Upper lobe of right lung (tissue), 1 donor: ENCODE results near the gene POLR1A. TPM values are rescaled to one million over a fixed set of nuclear protein-coding genes. Genes with fewer than 3 reads are reported as not detected.

Experiments
- ATAC-seq: fragments of 200-7000 bp; cut with Tn5 transposase; one replicate; pipeline ENCODE4 v1.9.1; 2020; ENCODE audit warnings: mild to moderate bottlenecking, moderate library complexity
- DNase-seq: peaks from one replicate; pipeline ENCODE4 v3.0.0-alpha.2; 2020
- H3K27ac ChIP-seq: fragments of 200-600 bp; one replicate; pipeline ENCODE4 v1.8.0; 2022
- H3K27me3 ChIP-seq: fragments of 200-600 bp; one replicate; pipeline ENCODE4 v1.8.0; 2022; ENCODE audit warnings: mild to moderate bottlenecking
- H3K36me3 ChIP-seq: fragments of 200-600 bp; one replicate; pipeline ENCODE4 v1.8.0; 2022
- H3K4me1 ChIP-seq: fragments of 200-600 bp; one replicate; pipeline ENCODE4 v1.8.0; 2022
- H3K4me3 ChIP-seq: fragments of 200-600 bp; one replicate; pipeline ENCODE4 v1.8.0; 2022; ENCODE audit warnings: mild to moderate bottlenecking
- H3K9me3 ChIP-seq: fragments of 200-600 bp; one replicate; pipeline ENCODE4 v1.8.0; 2022
- intact Hi-C: fragments of 100-400 bp; cut with DNase I; formaldehyde crosslinking; loops from one replicate; pipeline ENCODE4 v1.11.0; 2022
- total RNA-seq: library from RNA; stranded (reverse); fragmentation: NEBNext Ultra II Directional; extraction: Animal tissue kit (Norgen Biotek cat#: 25700); gene quantifications from one replicate; pipeline ENCODE4 v1.2.1, GENCODE V29; 2021
- TF ChIP-seq, protein P1 (sequence below): fragments of 200-600 bp; IDR thresholded peaks from one replicate; pipeline ENCODE4 v1.8.0; 2022; ENCODE audit warnings: antibody characterized with exemption
- donor health status: DM: no; HTN: yes; CAD: no; lungs with severe emphysema.

POLR1A gene
- total RNA-seq, 1 donor from 2014 or later: 26.6 TPM

DNA sequence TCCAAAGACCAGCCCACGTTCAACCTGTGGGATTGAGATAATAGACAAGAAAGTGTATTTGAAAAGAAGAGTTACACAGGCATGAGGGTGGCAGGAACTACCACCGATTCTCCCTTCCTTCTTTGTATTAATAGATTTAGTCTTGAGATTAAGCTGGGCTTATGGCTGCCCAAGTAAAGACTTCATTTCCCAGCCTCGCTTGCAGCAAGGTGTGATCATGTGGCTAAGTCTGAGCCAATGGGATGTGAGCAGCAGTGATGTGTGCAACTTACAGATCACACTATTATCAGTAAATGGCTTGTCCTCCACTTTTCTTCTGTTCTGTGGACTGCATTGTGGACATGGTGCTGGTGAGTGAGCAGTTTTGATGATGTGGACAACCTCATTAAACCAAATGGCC is 101.7 kb downstream of the POLR1A start:
- intact Hi-C loops: no loop called here
- peaks cover 20% of the 10 kb centered on the region for H3K4me1 ChIP-seq
- no peak overlapping the region for H3K27ac ChIP-seq
- no peak overlapping the region for H3K4me3 ChIP-seq
- H3K27me3 ChIP-seq: no peaks in the 10 kb centered on the region
- TF ChIP-seq, protein P1, sequence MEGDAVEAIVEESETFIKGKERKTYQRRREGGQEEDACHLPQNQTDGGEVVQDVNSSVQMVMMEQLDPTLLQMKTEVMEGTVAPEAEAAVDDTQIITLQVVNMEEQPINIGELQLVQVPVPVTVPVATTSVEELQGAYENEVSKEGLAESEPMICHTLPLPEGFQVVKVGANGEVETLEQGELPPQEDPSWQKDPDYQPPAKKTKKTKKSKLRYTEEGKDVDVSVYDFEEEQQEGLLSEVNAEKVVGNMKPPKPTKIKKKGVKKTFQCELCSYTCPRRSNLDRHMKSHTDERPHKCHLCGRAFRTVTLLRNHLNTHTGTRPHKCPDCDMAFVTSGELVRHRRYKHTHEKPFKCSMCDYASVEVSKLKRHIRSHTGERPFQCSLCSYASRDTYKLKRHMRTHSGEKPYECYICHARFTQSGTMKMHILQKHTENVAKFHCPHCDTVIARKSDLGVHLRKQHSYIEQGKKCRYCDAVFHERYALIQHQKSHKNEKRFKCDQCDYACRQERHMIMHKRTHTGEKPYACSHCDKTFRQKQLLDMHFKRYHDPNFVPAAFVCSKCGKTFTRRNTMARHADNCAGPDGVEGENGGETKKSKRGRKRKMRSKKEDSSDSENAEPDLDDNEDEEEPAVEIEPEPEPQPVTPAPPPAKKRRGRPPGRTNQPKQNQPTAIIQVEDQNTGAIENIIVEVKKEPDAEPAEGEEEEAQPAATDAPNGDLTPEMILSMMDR: no peak
- no peak for DNase-seq
- H3K9me3 ChIP-seq: no peaks in the 10 kb centered on the region
- no peaks in the 10 kb centered on the region for H3K36me3 ChIP-seq
- ATAC-seq: no peak

DNA sequence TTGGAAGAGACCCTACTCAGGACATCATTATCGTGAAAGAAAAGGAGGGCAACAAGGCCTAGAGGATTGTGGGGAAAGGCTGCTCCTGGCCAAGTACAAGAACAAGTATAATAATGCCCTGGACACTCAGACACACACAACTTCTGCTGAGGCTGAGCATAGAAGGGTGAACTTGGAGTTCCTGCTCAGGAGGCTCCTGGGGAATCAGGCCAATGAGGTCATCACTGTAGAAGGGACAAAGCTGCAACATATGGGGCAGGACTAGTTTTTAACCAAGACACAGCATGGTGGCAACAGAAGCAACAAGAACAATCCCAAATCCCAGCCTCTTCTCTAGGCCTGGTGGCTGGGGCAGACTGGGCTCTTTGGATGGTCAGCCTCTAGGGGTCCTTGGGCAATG is 102.6 kb downstream of the POLR1A start:
- ATAC-seq: no peak
- DNase-seq: no peak
- Histone ChIP-seq H3K27ac (no peak overlapping the region), H3K4me1 (peaks cover 29% of the 10 kb centered on the region), H3K4me3 (no peak overlapping the region), H3K9me3 (no peaks in the 10 kb centered on the region), H3K36me3 (no peaks in the 10 kb centered on the region), H3K27me3 (no peaks in the 10 kb centered on the region)
- TF ChIP-seq, protein P1: no peak
- intact Hi-C loops: no loop called here

DNA sequence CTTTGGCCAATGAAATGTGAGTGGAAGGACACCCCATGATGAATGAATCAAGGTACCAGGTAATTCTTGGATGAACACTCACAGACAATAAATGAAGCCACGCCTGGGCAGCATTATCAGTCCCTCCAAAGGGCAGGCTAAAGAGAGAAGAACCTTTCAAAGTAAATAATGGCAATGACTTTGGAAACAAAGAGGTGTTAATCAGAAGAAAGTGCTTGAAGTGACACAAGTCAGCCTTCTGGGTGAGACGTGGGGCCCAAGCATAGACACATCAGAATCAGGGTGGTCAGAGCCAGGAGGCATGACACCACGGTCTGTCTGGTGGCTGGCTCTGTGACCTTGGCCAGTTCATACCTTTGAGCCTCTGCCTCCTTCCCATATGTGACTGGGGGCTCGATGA is 103.3 kb downstream of the POLR1A start:
- Histone ChIP-seq H3K36me3 (no peaks in the 10 kb centered on the region), H3K4me3 (no peak overlapping the region), H3K27me3 (no peaks in the 10 kb centered on the region), H3K27ac (no peak overlapping the region), H3K9me3 (no peaks in the 10 kb centered on the region), H3K4me1 (peaks cover 36% of the 10 kb centered on the region)
- TF ChIP-seq, protein P1: no peak
- DNase-seq: no peak
- no peak for ATAC-seq
- intact Hi-C loops: no loop called here

DNA sequence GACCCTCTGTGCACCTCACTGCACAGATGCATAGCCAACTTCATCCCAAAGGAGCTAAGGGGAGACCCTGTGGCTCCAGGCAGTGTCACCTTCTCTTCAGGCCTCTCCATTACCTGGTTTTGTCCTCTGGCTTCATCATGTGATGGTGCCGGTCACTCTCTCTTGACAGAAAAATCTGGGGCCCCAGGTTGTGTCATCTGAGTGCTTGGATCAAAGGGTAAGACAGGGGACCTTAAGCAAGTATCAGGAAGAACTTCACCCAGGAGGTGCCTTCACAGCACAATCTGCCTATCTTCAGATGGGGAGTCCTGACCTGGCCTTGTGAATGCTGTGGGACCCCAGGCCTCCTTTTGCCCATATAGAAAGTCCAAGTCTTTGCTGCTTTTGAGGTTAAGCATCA is 104.4 kb downstream of the POLR1A start:
- TF ChIP-seq, protein P1: no peak
- ATAC-seq (no peak), DNase-seq (no peak)
- H3K4me3 ChIP-seq: no peak overlapping the region
- no peaks in the 10 kb centered on the region for H3K9me3 ChIP-seq
- H3K4me1 ChIP-seq: peaks cover 46% of the 10 kb centered on the region
- H3K36me3 ChIP-seq: no peaks in the 10 kb centered on the region
- H3K27me3 ChIP-seq: no peaks in the 10 kb centered on the region
- intact Hi-C loops: no loop called here
- H3K27ac ChIP-seq: no peak overlapping the region

DNA sequence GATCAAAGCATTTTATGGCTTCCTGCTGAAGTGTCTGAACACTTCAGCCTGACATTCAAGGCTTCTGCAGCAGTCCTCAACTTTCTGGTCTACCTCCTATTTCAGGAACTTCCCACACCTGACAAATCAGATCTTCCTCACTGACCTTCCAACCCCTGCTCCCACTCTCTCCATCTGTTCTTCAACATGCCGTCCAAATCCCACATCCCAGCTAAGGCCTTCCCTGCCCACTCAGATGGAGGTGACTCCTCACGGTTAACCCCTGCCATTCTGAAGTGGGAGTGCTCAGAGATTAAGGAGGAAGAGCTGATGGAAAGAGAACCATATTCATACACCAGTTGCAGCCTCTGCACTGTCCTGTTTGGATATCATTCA is 104.8 kb downstream of the POLR1A start:
- no peak for DNase-seq
- H3K9me3 ChIP-seq: no peaks in the 10 kb centered on the region
- peak overlapping the region; percentile 85 for H3K27ac ChIP-seq
- H3K4me3 ChIP-seq: no peak overlapping the region
- H3K36me3 ChIP-seq: no peaks in the 10 kb centered on the region
- no peak for ATAC-seq
- intact Hi-C loops: no loop called here
- H3K4me1 ChIP-seq: peaks cover 46% of the 10 kb centered on the region
- TF ChIP-seq, protein P1: no peak
- no peaks in the 10 kb centered on the region for H3K27me3 ChIP-seq
